BE2C (cell line): Measurements from ENCODE around the gene GLUD1.
"Not testable (repeated sequence)": the region's sequence is repeated elsewhere in the genome, so short reads cannot be mapped to it uniquely, and the experiment has no call there.

Source experiments
- DNase-seq: peaks from one replicate; pipeline ENCODE4 v3.0.0-alpha.2; 2020
- H3K27me3 ChIP-seq: fragments of 250-450 bp; sonication (Bioruptor Pico); 2 replicates; pipeline ENCODE4 v1.5.1; 2020; ENCODE audit warnings: mild to moderate bottlenecking
- H3K36me3 ChIP-seq: fragments of 250-450 bp; sonication (Bioruptor Pico); 2 replicates; pipeline ENCODE4 v1.5.1; 2020; ENCODE audit warnings: mild to moderate bottlenecking
- H3K4me1 ChIP-seq: fragments of 250-450 bp; sonication (Bioruptor Pico); 2 replicates; pipeline ENCODE4 v1.5.1; 2020
- H3K4me3 ChIP-seq: 2 replicates; pipeline ENCODE4 v1.5.1; 2011; ENCODE audit warnings: low read depth, low read length
- H3K9me3 ChIP-seq: fragments of 250-450 bp; sonication (Bioruptor Pico); 2 replicates; pipeline ENCODE4 v1.5.1; 2020
- TF ChIP-seq, protein P1 (sequence below): IDR thresholded peaks from 2 replicates; pipeline ENCODE4 v1.5.1; 2012; ENCODE audit warnings: mild to moderate bottlenecking, low read depth, low read length

Gene GLUD1

DNA sequence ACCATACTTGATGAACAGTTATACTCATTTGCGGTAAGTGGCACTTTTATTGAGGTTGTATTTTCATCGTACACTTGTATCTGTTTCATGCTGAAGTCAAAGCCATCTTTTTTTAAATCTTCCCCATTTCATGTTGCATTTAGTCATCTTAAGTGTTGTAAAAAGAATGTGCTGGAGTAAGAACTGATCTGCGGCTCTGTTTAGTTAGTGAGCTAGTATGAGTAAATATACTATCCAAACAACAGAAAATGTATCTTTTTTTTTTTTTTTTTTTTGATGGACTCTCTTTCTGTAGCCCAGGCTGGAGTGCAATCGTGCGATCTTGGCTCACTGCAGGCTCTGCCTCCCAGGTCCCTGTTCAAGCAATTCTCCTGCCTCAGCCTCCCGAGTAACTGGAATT lies 87.0 kb downstream of the GLUD1 start:
- H3K27me3 ChIP-seq, DNase-seq, H3K36me3 ChIP-seq, H3K9me3 ChIP-seq, H3K4me1 ChIP-seq, H3K4me3 ChIP-seq: not testable (repeated sequence)

DNA sequence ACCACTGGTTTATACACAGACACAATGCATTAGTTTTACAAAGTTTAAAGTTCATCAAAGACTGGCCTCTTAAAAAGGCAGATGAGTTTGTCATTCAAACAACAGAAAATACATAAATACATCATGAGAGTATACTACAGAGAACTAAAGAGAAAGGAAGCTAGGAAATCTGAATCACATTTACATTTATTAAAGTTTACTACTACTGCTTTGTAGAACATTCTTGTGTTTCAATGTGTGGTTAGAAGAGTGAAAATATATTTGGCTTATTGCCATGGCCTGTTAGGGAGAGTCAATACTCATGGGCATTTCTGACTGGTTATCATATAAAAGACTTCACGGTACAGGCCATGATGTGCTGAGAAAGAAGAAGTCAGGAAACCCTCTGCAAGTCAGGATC lies 87.5 kb downstream of the GLUD1 start:
- H3K9me3 ChIP-seq, H3K4me1 ChIP-seq, H3K36me3 ChIP-seq, H3K27me3 ChIP-seq, DNase-seq, H3K4me3 ChIP-seq: not testable (repeated sequence)

DNA sequence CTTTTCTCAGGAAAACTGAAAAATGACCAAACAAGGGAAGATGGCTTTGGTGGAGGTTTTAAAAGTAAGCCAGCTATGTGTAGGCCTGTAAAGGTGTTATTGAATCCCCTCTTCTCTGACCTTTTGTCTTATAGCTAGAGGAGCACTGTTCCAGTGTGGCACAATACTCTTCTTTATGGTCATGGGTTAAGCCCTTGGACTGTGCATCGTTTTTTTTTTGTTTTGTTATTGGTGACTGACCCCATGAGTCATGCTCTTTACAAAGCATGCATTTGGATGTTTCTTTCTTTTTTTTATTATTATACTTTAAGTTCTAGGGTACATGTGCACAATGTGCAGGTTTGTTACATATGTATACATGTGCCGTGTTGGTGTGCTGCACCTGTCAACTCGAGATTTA lies 94.2 kb downstream of the GLUD1 start:
- TF ChIP-seq, protein P1, sequence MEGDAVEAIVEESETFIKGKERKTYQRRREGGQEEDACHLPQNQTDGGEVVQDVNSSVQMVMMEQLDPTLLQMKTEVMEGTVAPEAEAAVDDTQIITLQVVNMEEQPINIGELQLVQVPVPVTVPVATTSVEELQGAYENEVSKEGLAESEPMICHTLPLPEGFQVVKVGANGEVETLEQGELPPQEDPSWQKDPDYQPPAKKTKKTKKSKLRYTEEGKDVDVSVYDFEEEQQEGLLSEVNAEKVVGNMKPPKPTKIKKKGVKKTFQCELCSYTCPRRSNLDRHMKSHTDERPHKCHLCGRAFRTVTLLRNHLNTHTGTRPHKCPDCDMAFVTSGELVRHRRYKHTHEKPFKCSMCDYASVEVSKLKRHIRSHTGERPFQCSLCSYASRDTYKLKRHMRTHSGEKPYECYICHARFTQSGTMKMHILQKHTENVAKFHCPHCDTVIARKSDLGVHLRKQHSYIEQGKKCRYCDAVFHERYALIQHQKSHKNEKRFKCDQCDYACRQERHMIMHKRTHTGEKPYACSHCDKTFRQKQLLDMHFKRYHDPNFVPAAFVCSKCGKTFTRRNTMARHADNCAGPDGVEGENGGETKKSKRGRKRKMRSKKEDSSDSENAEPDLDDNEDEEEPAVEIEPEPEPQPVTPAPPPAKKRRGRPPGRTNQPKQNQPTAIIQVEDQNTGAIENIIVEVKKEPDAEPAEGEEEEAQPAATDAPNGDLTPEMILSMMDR = no peak
- Histone ChIP-seq H3K4me1 (no peaks in the 10 kb centered on the region), H3K4me3 (no peak overlapping the region), H3K27me3 (no peaks in the 10 kb centered on the region), H3K36me3 (no peaks in the 10 kb centered on the region), H3K9me3 (no peaks in the 10 kb centered on the region)
- no peak for DNase-seq
